T-helper 2 cell treated with Interferon-gamma antibody and Interleukin-4, amounts not matched to agents 5 μg/mL and 100 μg/mL, for 36 hours (primary cell): ENCODE data around the gene STING1.
"Not testable (repeated sequence)": the region's sequence is repeated elsewhere in the genome, so short reads cannot be mapped to it uniquely, and the experiment has no call there.

Source experiments
- DNase-seq: peaks from one replicate; pipeline ENCODE4 v3.0.0; 2021; ENCODE audit warnings: low spot score
- H3K27ac Mint-ChIP-seq: one replicate; pipeline ENCODE4 v1.8.0; 2021; ENCODE audit warnings: mild to moderate bottlenecking, mixed read lengths
- H3K27me3 Mint-ChIP-seq: one replicate; pipeline ENCODE4 v1.8.0; 2021; ENCODE audit warnings: low read depth, mixed read lengths
- H3K36me3 Mint-ChIP-seq: one replicate; pipeline ENCODE4 v1.8.0; 2021; ENCODE audit warnings: low read depth, mixed read lengths
- H3K4me1 Mint-ChIP-seq: one replicate; pipeline ENCODE4 v1.8.0; 2021; ENCODE audit warnings: low read depth, mixed read lengths
- H3K4me3 Mint-ChIP-seq: one replicate; pipeline ENCODE4 v1.8.0; 2022; ENCODE audit warnings: mild to moderate bottlenecking, moderate library complexity, mixed read lengths
- H3K9me3 Mint-ChIP-seq: one replicate; pipeline ENCODE4 v1.8.0; 2021; ENCODE audit warnings: mixed read lengths

Gene STING1

DNA sequence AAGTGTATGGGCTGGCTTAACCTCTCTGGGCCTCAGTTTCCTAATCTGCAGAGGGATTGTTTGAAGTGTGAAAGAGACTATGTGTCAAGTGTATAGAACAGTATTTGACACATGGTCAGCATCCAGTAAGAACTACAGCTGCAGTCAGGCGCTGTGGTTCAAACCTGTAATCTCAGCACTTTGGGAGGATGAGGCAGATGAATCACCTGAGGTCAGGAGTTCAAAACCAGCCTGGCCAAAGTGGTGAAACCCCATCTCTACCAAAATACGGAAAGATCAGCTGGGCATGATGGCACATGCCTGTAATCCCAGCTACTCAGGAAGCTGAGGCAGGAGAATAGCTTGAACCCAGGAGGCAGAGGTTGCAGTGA, 31.9 kb upstream of the STING1 start:
- no peaks in the 10 kb centered on the region for H3K27me3 Mint-ChIP-seq
- DNase-seq, result no peak
- H3K9me3 Mint-ChIP-seq, result peaks cover 6% of the 10 kb centered on the region
- no peak overlapping the region for H3K4me3 Mint-ChIP-seq
- H3K4me1 Mint-ChIP-seq, result peaks cover 51% of the 10 kb centered on the region
- no peak overlapping the region for H3K27ac Mint-ChIP-seq
- H3K36me3 Mint-ChIP-seq, result peaks cover 3% of the 10 kb centered on the region

DNA sequence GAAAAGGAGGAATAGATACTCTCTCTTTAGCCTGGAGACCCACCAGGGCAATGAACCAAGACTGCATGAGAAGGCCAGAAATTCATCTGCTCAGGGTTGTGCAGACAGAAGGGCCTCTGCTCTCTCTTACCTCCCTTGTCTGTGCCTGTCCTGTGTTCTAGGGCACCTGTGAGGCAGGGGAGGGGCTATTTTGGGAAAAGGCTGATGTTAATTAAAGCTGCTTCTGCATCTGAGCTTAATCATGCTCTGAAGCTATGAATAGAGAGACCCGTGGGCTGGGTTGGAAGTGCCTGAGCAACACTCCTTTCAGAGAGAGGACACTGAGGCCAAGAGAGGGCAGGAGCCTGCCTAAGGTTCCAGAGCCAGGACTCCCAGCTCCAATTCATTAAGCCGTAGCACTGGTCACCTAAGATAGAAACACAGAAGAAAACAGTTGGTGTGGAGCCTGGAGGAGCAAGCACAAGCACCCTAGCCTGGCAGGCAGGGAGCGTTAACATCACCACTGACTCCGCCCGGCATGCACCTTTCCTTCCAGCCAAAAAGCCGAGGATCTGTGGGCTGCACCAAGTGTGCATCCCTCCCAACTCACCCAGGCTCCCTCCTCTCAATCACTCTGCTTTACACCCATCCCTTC, 31.4 kb upstream of the STING1 start:
- Mint-ChIP-seq H3K36me3 (peaks cover 3% of the 10 kb centered on the region), H3K27ac (no peak overlapping the region), H3K4me3 (no peak overlapping the region), H3K9me3 (peaks cover 6% of the 10 kb centered on the region), H3K4me1 (peaks cover 51% of the 10 kb centered on the region), H3K27me3 (no peaks in the 10 kb centered on the region)
- no peak for DNase-seq

DNA sequence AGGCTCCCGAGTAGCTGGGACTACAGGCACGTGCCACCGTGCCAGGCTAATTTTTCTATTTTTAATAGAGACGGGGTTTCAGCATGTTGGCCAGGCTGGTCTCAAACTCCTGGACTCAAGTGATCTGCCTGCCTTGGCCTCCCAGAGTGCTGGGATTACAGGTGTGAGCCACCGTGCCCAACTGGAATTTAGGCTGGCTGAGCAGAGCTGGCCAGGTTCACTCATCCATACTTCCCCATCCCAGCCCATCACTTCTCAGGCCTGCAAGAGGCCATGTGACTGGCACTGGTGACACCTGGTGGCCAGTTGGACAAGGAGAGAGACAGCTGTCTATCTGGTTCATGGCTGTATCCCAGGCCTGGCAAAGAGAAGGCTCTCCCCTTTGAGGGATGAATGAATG, 30.9 kb upstream of the STING1 start:
- H3K27me3 Mint-ChIP-seq, H3K4me3 Mint-ChIP-seq, H3K36me3 Mint-ChIP-seq, H3K9me3 Mint-ChIP-seq, H3K27ac Mint-ChIP-seq: not testable (repeated sequence)
- peak; percentile 64 for DNase-seq
- peaks cover 47% of the 10 kb centered on the region for H3K4me1 Mint-ChIP-seq

DNA sequence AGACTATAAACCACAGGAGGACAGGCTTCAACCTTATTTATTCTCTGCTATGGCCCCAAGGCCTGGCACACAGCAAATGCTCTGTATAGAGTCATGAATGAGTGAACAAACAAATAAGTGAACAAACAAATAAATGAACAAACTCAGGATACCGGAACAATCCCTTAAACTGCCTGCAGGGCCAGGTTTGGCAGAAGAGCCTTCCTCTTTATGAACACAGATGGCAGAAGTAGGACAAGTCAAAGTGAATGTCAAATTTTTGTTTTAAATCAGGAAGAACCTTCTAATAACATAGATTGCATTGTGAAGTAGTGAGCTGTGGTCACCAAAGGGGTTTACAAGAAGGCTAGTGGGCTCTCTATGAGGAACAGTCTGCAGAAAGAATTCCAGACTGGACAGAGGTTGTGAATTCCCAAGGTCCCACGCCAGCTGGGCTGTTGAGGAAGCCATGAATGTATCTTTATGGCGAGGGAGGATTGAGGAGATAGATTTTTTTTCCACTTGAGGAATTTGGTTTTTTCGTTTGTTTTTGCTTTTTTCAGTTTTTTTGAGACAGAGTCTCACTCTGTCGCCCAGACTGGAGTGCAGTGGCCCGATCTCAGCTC, 30.3 kb upstream of the STING1 start:
- no peak for DNase-seq

DNA sequence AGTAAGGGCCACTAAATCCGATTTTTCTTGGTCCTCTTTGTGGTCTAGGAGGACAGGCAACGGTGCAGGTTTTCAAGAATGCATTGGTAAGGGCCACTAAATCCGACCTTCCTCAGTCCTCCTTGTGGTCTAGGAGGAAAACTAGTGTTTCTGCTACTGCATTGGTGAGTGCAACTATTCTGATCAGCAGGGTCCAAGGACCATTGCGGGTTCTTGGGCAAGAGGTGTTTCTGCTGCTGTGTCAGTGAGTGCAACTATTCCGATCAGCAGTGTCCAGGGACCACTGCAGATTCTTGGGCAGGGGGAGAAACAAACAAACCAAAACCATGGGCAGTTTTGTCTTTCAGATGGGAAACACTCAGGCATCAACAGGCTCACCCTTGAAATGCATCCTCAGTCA, 22.2 kb upstream of the STING1 start:
- H3K36me3 Mint-ChIP-seq, H3K27me3 Mint-ChIP-seq, DNase-seq, H3K4me1 Mint-ChIP-seq, H3K27ac Mint-ChIP-seq, H3K4me3 Mint-ChIP-seq, H3K9me3 Mint-ChIP-seq: not testable (repeated sequence)

More for the DNA sequence above, 30.3 kb upstream of the STING1 start:
- Mint-ChIP-seq H3K4me1 (peaks cover 42% of the 10 kb centered on the region), H3K27ac (peak overlapping the region; percentile 56), H3K4me3 (peak overlapping the region; percentile 30), H3K9me3 (peaks cover 6% of the 10 kb centered on the region), H3K27me3 (no peaks in the 10 kb centered on the region), H3K36me3 (peaks cover 3% of the 10 kb centered on the region)

DNA sequence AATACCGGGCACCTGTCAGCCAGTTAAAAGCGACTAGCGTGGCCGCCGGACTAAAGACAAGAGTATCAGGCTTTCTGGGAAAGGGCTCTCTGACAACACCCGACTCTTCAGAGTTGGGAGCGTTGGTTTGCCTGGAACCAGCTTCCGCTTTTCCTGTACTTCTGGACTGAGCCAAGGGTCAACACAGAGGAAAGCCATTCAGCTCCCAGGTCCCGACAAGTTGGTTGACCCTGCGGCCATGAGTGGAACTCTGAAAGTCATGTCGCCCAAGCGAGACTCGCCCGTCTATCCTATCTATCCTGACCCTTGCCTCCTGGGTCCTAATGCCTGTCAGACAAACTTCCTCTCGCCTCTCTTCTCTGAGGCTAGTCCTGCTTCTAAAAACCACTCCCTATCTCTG, 21.3 kb upstream of the STING1 start:
- not testable (repeated sequence) for DNase-seq, H3K27ac Mint-ChIP-seq, H3K27me3 Mint-ChIP-seq, H3K9me3 Mint-ChIP-seq, H3K4me1 Mint-ChIP-seq, H3K36me3 Mint-ChIP-seq, H3K4me3 Mint-ChIP-seq

DNA sequence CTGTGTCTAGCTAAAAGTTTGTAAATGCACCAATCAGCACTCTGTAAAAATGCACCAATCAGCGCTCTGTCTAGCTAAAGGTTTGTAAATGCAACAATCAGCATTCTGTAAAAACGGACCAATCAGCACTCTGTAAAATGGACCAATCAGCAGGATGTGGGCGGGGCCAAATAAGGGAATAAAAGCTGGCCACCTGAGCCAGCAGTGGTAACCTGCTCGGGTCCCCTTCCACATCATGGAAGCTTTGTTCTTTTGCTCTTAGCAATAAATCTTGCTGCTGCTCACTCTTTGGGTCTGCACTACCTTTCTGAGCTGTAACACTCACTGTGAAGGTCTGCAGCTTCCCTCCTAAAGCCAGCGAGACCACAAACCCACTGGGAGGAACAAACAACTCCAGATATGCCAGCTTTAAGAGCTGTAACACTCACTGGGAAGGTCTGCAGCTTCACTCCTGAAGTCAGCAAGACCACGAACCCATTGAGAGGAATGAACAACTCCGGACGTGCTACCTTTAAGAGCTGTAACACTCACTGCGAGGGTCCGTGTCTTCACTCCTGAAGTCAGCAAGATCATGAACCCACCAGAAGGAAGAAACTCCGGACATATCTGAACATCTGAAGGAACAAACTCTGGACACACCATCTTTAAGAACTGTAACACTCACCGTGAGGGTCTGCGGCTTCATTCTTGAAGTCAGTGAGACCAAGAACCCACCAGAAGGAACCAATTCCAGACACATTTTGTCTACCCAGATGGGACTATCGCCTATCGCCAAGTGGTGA, 20.7 kb upstream of the STING1 start:
- not testable (repeated sequence) for H3K4me1 Mint-ChIP-seq

DNA sequence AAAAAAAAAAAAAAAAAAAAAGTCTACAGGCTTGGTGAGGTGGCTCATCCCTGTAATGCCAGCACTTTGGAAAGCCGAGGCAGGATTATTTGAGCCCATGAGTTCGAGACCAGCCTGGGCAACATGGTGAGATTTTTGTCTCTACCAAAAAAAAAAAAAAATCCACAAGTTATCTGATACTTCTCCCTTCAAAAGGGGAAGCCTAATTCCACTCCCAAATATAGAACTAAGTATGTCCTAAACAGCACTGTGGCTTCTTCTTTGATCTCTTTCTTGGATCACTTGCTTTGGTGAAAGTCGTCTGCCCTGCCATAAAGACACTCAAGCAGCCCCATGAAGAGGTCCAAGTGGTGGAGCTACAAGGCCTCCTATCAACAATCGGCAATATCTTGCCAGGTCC, 18.8 kb upstream of the STING1 start:
- Mint-ChIP-seq H3K27ac (no peak overlapping the region), H3K36me3 (no peaks in the 10 kb centered on the region), H3K4me3 (no peak overlapping the region), H3K4me1 (no peaks in the 10 kb centered on the region), H3K9me3 (no peaks in the 10 kb centered on the region), H3K27me3 (peaks cover 4% of the 10 kb centered on the region)
- DNase-seq, result no peak

More for the DNA sequence above, 20.7 kb upstream of the STING1 start:
- not testable (repeated sequence) for DNase-seq, H3K4me3 Mint-ChIP-seq, H3K36me3 Mint-ChIP-seq, H3K9me3 Mint-ChIP-seq, H3K27me3 Mint-ChIP-seq, H3K27ac Mint-ChIP-seq

DNA sequence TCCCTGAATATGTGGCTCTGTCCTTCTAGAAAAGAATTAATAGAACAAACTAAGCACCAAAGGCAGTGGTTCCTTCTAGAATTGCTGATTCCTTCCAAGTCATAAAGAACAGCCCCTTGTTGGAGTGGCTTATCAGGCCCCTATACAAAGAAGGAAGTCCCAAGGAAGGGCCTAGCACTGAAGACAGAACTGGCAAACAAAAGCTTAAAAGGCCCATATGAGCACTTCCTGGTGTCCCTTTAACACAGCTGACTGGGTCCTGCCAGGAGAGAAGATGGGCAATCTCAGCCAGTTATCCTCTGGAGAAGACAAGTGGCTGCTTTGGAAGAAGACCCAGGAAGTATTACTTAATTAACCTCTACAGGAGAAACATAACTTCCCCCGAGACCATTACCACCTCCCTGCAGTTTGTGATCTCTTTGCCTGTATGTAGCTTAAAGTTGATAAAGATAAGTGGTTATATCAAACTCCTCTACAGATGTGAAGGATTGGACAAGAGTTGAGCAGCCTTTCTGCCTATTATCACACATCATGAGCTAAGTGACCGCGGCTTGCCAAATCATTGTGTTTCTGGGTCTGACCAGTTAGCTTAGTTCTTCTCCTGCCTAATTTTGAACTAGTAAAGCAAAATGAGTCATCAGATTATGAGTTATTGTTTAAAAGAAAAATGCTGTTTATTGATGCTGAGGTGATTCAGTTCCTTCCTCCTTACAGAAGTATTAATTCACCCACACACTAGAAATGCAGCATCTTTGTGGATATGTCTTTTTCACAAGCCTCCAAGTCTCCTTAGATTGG, 13.3 kb upstream of the STING1 start:
- no peaks in the 10 kb centered on the region for H3K27me3 Mint-ChIP-seq
- DNase-seq, result no peak
- peaks cover 17% of the 10 kb centered on the region for H3K4me1 Mint-ChIP-seq
- no peaks in the 10 kb centered on the region for H3K36me3 Mint-ChIP-seq
- no peak overlapping the region for H3K4me3 Mint-ChIP-seq
- peak overlapping the region; percentile 32 for H3K27ac Mint-ChIP-seq
- no peaks in the 10 kb centered on the region for H3K9me3 Mint-ChIP-seq

DNA sequence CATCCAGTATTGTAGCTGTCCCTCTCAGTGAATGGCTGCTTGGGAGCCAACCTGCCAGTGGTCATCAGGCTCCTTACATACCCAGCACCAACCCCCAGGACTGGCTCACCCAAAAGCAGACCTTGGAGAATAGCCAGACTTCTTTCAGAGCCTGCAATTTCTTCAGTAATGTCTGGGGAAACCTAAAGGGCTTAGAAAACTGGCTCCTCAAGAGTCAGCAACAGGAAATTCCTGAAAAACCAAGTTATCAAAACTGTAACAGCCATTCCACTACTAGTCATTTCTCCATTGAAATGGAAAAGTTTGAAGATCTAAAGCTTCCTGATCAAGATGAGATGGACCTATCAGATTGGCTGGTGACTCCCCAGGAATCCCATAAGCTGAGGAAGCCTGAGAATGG, 12.3 kb upstream of the STING1 start:
- Mint-ChIP-seq H3K27ac (no peak overlapping the region), H3K27me3 (no peaks in the 10 kb centered on the region), H3K9me3 (no peaks in the 10 kb centered on the region), H3K4me1 (peaks cover 17% of the 10 kb centered on the region), H3K36me3 (no peaks in the 10 kb centered on the region), H3K4me3 (no peak overlapping the region)
- DNase-seq, result no peak

DNA sequence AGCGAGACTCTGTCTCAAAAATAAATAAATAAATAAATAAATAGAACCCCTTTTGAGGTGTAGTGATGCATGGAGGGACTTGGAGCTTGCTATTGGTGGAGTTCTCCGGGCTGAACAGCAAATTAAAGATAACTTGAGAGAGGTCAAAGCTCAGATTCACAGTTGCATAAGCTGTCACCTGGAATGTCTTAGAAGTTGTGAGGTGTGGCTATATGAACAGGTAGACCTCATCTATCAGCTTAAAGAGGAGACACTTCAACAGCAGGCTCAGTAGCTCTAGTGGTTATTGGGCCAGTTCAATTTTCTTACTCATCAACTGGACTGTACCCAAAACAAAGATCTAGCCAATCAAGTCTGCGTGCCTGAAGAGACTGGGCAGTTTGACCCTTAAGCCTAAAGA, 11.7 kb upstream of the STING1 start:
- DNase-seq, result no peak
- H3K9me3 Mint-ChIP-seq, result no peaks in the 10 kb centered on the region
- H3K27me3 Mint-ChIP-seq, result no peaks in the 10 kb centered on the region
- no peak overlapping the region for H3K27ac Mint-ChIP-seq
- H3K36me3 Mint-ChIP-seq, result no peaks in the 10 kb centered on the region
- H3K4me3 Mint-ChIP-seq, result no peak overlapping the region
- peaks cover 17% of the 10 kb centered on the region for H3K4me1 Mint-ChIP-seq

DNA sequence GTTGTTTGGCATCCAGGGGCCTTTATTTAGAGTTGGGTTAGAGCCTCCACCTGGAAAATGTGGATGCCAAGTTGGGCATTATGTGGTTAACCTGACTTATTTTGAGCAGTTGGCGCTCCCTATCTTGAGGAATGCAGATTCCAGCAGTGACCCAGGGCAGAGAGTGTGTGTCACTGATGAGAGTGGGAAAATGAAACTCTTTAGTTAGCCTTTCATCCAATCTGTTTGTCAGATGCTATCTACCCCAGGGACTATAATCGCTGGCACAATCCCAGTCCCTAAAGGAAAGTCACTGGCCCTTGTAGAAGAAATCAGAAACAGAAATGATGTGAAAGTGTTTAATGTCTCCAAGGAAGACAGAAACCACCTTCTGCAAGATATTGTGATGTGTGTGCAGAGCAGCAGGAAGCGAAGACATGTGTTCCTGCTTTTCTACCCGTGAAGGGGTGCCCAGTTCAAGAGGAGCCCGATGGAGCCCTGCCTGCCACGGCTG, 10.2 kb upstream of the STING1 start:
- Mint-ChIP-seq H3K27ac (no peak overlapping the region), H3K4me3 (peak overlapping the region; percentile 59), H3K27me3 (no peaks in the 10 kb centered on the region), H3K4me1 (peaks cover 26% of the 10 kb centered on the region), H3K36me3 (no peaks in the 10 kb centered on the region), H3K9me3 (no peaks in the 10 kb centered on the region)
- DNase-seq, result no peak

DNA sequence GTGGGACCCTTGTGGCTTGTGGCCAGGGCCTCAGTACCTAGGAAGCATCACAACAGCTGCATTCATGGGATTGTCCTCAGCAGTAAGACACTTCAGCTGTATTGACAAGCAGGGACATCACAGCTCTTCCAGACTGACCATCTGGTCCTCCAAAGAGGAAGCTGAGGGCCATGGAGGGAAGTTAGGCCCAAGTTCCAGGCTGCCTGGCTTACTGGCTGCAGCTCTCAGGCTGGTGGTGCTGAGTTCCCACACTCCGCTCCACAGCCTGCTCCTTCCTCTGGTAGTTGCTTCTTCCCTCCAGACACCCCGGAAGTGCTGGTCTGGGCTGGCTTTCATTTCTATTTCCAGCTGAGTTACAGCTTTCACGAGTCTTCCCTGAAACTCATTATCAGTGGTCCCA, 5.7 kb upstream of the STING1 start:
- Mint-ChIP-seq H3K27ac (peak overlapping the region; percentile 85), H3K27me3 (no peaks in the 10 kb centered on the region), H3K9me3 (no peaks in the 10 kb centered on the region), H3K4me1 (peaks cover 21% of the 10 kb centered on the region), H3K4me3 (peak overlapping the region; percentile 18), H3K36me3 (no peaks in the 10 kb centered on the region)
- DNase-seq, result no peak

DNA sequence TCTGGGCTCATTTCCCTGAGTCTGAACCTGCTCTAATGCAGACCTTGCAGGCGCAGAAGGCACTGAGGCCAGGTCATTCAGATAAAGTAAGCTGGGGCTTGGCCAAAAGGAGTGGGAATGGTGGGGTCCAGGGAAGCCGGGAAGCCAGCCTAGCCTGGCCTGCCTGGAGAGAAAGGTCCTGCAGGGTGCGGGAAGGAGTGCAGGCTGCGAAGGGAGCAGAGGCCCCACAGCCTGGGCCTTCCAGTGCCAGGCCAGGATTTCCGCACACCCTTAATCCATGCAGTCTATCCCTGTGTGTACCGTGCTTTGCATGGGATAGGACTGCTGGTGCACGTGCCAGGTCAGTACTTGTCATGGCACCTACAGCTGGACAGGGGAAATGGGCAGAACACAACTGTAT, 3.6 kb upstream of the STING1 start:
- no peak for DNase-seq
- no peaks in the 10 kb centered on the region for H3K27me3 Mint-ChIP-seq
- H3K4me3 Mint-ChIP-seq, result no peak overlapping the region
- no peak overlapping the region for H3K27ac Mint-ChIP-seq
- peaks cover 3% of the 10 kb centered on the region for H3K36me3 Mint-ChIP-seq
- no peaks in the 10 kb centered on the region for H3K9me3 Mint-ChIP-seq
- peaks cover 18% of the 10 kb centered on the region for H3K4me1 Mint-ChIP-seq
